HG02943 (cell line): ENCODE measurements around the gene CSRNP3.
"Not testable (repeated sequence)": the region's sequence is repeated elsewhere in the genome, so short reads cannot be mapped to it uniquely, and the experiment has no call there.

Experiments used
- ATAC-seq: cut with Tn5 transposase; IDR thresholded peaks from one replicate; pipeline ENCODE4 v1.9.1; 2021; ENCODE audit warnings: mild to moderate bottlenecking, low read depth, moderate library complexity; ENCODE audit not compliant: unreplicated experiment

The CSRNP3 gene

DNA sequence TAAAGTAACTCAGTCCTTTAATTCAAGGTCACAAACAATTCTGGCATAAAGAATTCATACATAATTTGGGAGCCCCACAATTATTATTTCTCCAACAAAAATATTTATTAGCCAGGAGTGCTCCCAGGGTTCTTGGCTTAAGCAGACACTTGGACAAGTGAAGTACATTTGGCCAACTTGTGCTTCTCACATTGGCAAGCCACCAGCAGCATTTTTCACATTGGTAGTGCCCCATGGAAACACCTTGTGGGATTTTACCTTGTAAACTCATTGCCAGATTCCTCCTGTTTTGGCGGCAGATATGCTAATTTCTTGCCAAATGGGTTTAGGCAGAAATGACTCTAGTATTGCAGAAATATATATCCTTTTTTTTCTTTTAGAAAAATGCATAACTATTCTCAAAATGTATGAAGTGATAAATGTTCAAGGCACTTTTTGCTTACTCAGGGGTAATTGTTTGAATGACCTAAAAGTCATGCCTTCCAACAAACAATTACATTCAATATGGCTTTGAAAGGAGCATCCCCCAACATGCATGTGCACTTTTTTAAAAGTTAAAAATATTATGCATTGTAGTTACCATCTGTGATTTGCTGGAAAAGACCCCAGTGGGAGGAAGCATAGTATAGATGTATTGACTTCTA is 113.5 kb downstream of the CSRNP3 start:
- ATAC-seq: no peak

GRCh38 chr2:165584126-165584654 is 114.7 kb downstream of the CSRNP3 start:
- no peak for ATAC-seq

DNA sequence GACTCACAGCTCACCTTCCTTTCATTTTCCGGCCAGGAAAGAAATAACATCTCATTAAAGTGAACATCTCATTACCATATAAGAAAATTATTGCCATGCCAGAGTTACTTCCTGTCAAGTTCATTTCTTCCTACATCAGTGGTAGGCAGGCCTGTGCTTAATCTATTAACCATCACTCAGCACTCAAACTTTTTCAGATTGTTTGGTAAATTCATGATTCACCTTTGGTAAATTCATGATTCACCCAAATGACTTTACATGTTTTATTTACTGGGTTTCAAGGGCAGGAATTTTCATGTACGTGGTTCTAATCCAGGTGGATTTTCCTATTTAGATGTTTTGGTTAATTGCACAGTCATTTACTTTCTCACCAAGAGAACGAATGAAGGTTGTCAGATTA is 116.5 kb downstream of the CSRNP3 start:
- no peak for ATAC-seq

DNA sequence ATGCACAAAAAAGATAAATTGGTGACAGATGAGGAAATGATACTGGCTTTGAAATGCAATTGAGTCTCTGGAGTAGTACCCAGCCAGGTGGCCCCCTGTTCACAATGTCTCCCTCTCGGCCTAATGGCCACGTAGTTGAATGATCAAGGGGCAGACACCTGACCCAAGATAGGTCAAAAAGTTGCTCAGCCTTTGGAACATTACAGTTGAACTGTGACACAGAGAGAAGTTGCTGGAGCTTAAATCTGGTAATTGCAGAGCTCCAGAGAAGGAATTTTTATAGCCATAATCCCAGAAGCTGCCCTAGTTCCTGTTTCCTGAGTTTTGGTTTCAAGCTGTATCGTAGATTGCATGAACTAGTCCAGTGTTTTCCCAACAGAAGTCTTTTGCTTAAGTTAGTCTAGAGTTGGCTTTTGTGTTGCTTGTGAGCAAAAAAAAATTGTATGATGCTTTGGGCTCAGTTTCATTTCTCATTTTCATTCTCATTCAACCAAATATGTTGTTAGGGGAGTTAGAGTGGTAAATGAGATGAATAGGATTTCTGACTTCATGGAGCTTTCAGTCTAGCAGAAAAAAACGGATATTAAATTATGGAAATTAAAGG is 117.9 kb downstream of the CSRNP3 start:
- peak; percentile 75 for ATAC-seq

DNA sequence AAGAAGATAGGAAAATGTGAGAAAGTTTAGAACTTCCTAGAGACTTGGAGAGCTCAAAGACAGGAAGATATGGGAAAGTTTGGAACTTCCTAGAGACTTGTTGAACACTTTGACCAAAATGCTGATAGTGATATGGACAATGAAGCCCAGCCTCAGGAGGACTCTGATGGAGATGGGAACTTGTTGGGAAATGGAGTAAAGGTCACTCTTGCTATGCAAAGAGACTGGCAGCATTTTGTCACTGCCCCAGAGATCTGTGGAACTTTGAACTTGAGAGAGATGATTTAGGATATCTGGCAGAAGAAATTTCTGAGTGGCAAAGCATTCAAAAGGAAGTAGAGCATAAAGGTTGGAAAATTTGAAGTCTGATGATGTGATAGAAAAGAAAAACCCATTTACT is 121.5 kb downstream of the CSRNP3 start:
- ATAC-seq: not testable (repeated sequence)

- no peak for ATAC-seq
These were observed 123.6 kb downstream of the CSRNP3 start for GRCh38 chr2:165593081-165593480.

GRCh38 chr2:165594231-165594934 is 124.9 kb downstream of the CSRNP3 start:
- no peak for ATAC-seq

- peak; percentile 79 for ATAC-seq
These were observed 125.4 kb downstream of the CSRNP3 start for GRCh38 chr2:165594935-165595255.

- no peak for ATAC-seq
These were observed 127.3 kb downstream of the CSRNP3 start for GRCh38 chr2:165596788-165597187.

GRCh38 chr2:165601065-165601830 is 131.8 kb downstream of the CSRNP3 start:
- no peak for ATAC-seq

- ATAC-seq: no peak
These were observed 132.5 kb downstream of the CSRNP3 start for GRCh38 chr2:165601928-165602521.

DNA sequence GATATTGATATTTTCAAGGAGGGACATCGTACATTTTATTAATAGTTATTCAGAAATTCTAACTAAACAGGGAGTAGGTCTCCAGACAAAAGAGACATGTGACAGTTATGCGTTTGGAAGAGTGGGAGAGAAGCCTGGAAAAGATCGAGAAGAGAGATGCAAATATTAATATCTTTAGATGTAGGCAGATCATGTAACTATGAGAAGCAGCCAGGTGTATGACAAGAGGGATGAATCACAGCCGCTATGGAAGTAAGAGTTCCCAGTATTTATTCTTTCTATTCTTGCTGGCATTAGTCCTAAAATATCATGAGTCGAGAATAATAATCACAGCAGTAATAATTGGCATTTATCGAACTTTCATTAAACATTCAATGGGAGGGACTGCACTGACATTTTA is 140.2 kb downstream of the CSRNP3 start:
- no peak for ATAC-seq

DNA sequence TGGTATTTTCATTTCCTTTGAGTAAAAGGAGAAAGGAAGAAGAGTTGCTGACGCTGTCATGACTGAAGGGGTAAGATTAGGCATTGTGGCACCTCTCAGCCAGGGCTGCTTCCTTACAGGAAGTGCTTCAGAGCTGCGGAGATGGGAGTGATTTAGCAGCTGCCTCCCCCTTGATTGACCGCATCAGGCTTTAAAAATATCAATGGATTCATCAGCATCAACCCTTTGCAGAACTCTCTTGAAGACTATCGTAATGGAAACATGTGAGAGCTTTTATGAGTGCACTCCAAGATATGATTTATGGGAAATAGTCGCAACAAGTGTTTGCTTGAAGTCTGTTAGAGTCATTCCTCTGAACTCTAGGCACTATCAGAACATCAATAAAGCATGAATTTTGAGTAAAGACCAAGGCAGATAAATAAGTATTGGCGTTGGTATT is 141.1 kb downstream of the CSRNP3 start:
- no peak for ATAC-seq

DNA sequence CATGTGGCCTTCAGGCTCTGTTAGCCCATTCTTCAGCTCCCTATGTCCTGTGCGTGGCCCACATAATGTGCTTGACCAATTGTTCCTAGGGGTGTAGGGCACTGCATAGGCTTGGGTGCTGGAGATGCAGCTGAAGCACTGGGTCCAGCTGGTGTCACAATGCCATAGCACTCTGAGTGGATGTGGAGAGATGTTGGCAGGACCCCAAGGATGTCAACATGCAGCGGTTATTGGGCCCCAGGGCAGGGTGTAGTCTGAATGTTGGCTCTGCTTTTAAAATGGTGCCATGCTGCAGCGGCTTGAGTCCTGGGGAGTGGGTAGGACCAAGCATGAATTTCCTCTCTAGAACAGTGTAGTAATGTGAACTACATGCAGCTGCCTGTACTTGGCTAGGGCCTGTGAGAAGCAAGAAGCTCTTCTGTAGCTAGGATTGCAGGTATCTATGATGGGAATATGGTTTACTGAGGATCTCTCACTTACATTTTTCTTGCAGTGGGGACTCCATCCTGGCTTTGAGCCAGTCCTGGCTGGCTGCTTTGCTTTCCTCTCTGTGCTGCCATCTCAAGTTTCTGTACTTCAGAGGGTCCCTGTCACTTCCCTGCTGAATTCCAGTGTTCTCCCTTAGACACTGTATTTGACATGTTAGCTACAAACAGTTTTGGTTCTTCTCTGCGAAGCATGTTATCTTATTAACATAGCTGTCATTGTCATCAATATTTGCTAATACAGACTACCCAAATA is 148.4 kb downstream of the CSRNP3 start:
- no peak for ATAC-seq

DNA sequence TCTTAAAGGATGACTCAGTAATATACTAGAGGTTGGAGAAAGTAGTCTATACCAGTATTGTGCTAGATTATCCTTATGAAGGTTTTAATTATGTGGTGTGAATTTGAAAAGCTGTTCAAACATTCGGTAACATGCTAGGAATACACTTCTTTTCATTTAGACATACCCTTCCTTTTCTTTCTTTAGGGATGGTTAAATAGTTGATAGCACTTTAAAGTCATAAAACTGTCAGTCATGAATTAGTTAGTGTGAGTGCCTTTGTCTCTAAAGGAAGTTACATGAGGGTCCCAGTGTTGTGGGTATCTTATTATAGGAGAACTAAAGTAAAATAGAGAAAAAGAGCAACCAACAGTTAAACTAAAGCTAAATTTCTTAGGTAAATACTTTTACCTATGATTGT is 149.3 kb downstream of the CSRNP3 start:
- ATAC-seq: no peak

GRCh38 chr2:165621086-165621560 is 151.6 kb downstream of the CSRNP3 start:
- no peak for ATAC-seq

DNA sequence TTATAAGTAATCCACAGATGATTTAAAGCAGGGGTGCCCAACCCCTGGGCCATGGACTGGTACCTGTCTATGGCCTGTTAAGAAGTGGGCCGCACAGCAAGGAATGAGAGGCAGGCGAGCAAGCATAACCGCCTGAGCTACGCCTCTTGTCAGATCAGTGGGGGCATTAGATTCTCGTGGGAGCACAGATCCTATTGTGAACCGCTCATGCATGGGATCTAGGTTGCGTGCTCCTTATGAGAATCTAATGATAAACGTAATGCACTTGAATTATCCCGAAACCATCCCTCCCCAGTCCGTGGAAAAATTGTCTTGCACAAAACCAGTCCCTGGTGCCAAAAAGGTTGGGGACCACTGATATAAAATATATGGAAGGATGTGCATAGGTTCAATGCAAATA is 153.7 kb downstream of the CSRNP3 start:
- no peak for ATAC-seq

DNA sequence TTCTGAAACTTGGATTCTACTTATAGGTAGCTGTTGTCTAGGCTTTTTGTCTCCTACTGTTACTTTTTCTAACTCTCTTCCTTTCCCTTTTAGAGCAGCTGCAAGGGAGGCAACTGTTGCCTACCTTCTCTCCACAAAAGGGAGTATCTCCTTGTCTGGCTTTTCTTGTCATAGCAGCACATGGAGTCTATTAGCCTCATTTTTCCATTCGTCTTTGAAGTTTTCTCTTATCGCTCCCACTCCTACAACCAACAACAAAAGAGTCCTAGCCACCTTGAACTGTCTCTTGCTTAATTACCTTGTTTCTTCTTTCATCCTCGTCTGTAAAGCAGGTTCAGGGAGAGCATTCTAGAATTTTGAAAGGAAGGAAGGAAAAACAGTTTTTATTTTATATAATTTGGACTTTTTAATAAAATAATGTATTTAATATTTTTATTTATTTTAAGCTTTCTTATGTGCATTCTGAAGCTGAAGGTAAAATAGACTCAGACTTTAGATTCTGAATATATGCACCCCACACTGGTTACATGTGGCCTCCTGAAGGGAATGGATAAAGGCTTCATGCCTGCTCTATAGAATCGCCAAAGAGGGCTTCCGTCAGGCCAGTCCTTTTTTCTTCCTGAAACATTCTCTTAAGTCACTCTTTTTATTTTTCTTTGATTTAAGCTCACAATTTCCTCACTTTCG is 154.4 kb downstream of the CSRNP3 start:
- no peak for ATAC-seq

GRCh38 chr2:165624470-165624800 is 154.9 kb downstream of the CSRNP3 start:
- ATAC-seq: no peak
